ENCODE data around the gene ZBTB46. TPM values are rescaled to one million over a fixed set of nuclear protein-coding genes. Genes with fewer than 3 reads are reported as not detected.

Gene ZBTB46
- total RNA-seq, 1 donor from 2014 or later: 20.5 TPM

GRCh38 chr20:63834491-63834880 lies 3.4 kb upstream of the ZBTB46 start:
- H3K4me3 Mint-ChIP-seq (ENCODE audit: unreplicated experiment): no peak overlapping the region
- peaks cover 31% of the 10 kb centered on the region for H3K4me1 Mint-ChIP-seq (ENCODE audit: unreplicated experiment)
- no peaks in the 10 kb centered on the region for H3K27me3 Mint-ChIP-seq (ENCODE audit: unreplicated experiment)
- no peaks in the 10 kb centered on the region for H3K9me3 Mint-ChIP-seq (ENCODE audit: unreplicated experiment)
- H3K36me3 Mint-ChIP-seq (ENCODE audit: unreplicated experiment): no peaks in the 10 kb centered on the region
- H3K27ac Mint-ChIP-seq (ENCODE audit: unreplicated experiment): peak overlapping the region; percentile 83
- no peak for DNase-seq (ENCODE audit: extremely low spot score, unreplicated experiment)
- no peak for TF ChIP-seq CTCF (IDR thresholded peaks at IDR 0.05)

DNA sequence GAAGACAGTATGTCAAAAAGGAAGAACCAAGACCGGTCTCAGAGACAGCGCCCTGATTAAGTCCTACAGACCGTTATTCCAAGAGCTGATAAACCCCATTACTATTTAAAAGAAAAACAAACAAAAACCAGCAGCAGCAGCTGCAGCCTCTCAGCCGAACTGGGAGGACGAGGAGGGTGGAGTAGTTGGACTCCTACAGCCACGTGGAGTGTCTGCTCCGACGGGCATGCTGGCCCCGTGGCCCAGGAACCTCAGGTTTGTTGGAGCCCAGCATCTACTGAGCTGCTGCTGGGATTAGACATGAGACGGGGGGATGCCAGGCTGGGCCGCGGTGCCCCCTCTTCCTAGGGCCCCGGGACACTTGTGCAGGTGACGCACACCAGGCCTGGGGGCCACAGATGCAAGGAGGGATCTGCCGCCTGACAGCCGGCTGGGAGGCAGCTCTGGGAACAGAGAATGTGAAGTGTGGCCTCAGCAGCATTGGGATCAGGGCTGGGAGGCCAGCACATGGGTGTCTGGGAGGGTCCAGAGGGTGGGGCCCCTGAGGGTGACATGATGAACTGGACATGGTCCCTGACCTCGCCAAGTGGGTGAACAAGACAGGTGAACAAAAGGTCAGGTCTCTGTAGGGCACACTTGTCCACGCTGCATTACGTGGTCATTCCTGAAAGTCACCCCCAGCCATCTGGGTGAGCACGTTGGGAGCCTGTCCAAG lies 2.9 kb upstream of the ZBTB46 start:
- Mint-ChIP-seq H3K27ac (ENCODE audit: unreplicated experiment) (peak overlapping the region; percentile 83), H3K27me3 (ENCODE audit: unreplicated experiment) (no peaks in the 10 kb centered on the region), H3K4me3 (ENCODE audit: unreplicated experiment) (no peak overlapping the region), H3K9me3 (ENCODE audit: unreplicated experiment) (no peaks in the 10 kb centered on the region), H3K4me1 (ENCODE audit: unreplicated experiment) (peaks cover 36% of the 10 kb centered on the region), H3K36me3 (ENCODE audit: unreplicated experiment) (no peaks in the 10 kb centered on the region)
- DNase-seq (ENCODE audit: extremely low spot score, unreplicated experiment): no peak
- no peak for TF ChIP-seq CTCF (IDR thresholded peaks at IDR 0.05)

- Mint-ChIP-seq H3K27ac (ENCODE audit: unreplicated experiment) (no peak overlapping the region), H3K4me1 (ENCODE audit: unreplicated experiment) (peaks cover 47% of the 10 kb centered on the region), H3K9me3 (ENCODE audit: unreplicated experiment) (no peaks in the 10 kb centered on the region), H3K27me3 (ENCODE audit: unreplicated experiment) (no peaks in the 10 kb centered on the region), H3K36me3 (ENCODE audit: unreplicated experiment) (no peaks in the 10 kb centered on the region), H3K4me3 (ENCODE audit: unreplicated experiment) (peak overlapping the region; percentile 42)
- no peak for TF ChIP-seq CTCF (IDR thresholded peaks at IDR 0.05)
- no peak for DNase-seq (ENCODE audit: extremely low spot score, unreplicated experiment)
These were observed 1.1 kb upstream of the ZBTB46 start for GRCh38 chr20:63831993-63832686.

DNA sequence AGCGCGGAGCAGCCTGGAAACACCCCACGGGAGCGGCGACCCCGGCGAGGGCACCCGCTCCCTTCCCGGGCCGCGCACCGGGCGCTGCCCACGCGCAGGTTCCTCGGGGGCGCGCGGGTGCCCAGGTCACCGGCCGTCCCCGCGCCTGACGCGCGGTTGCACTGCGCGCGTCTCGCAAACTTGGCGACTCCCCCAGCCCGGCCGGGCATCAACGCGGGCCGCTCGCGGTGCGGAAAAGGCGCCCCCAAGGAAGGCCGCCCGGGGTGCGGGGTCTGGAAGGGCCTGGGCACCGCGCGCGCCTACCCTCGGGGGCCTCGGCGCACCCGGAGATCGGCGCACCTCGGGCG lies 555 bp upstream of the ZBTB46 start:
- no peaks in the 10 kb centered on the region for H3K27me3 Mint-ChIP-seq (ENCODE audit: unreplicated experiment)
- H3K27ac Mint-ChIP-seq (ENCODE audit: unreplicated experiment): no peak overlapping the region
- peaks cover 52% of the 10 kb centered on the region for H3K4me1 Mint-ChIP-seq (ENCODE audit: unreplicated experiment)
- no peaks in the 10 kb centered on the region for H3K9me3 Mint-ChIP-seq (ENCODE audit: unreplicated experiment)
- H3K36me3 Mint-ChIP-seq (ENCODE audit: unreplicated experiment): no peaks in the 10 kb centered on the region
- TF ChIP-seq CTCF (IDR thresholded peaks at IDR 0.05): no peak
- no peak overlapping the region for H3K4me3 Mint-ChIP-seq (ENCODE audit: unreplicated experiment)
- no peak for DNase-seq (ENCODE audit: extremely low spot score, unreplicated experiment)
